GM23248 (cell line): ENCODE data around the gene MECR.

Source experiments
- EZH2 ChIP-seq: fragments of 200-600 bp; sonication (generic); IDR thresholded peaks from 2 replicates; pipeline ENCODE4 v1.6.1; 2018; ENCODE audit warnings: antibody characterized with exemption, mild to moderate bottlenecking; ENCODE audit not compliant: insufficient read depth, poor library complexity, severe bottlenecking
- EZH2phosphoT487 ChIP-seq: fragments of 200-600 bp; sonication (generic); IDR thresholded peaks from 2 replicates; pipeline ENCODE4 v1.6.1; 2018; ENCODE audit warnings: antibody characterized with exemption, moderate library complexity, mild to moderate bottlenecking, low read depth; ENCODE audit not compliant: insufficient read depth

GRCh38 chr1:29240986-29241385 lies 10.3 kb upstream of the MECR start:
- no peak for TF ChIP-seq EZH2phosphoT487
- no peak for TF ChIP-seq EZH2
